ENCODE results near the gene CA12. TPM values are rescaled to one million over a fixed set of nuclear protein-coding genes. Genes with fewer than 3 reads are reported as not detected.
A peak's percentile ranks its signal among the peaks of the same experiment; 100 is the strongest.

CA12 gene
- polyA plus RNA-seq, 4 donors: 125 to 151 (median 149) TPM

DNA sequence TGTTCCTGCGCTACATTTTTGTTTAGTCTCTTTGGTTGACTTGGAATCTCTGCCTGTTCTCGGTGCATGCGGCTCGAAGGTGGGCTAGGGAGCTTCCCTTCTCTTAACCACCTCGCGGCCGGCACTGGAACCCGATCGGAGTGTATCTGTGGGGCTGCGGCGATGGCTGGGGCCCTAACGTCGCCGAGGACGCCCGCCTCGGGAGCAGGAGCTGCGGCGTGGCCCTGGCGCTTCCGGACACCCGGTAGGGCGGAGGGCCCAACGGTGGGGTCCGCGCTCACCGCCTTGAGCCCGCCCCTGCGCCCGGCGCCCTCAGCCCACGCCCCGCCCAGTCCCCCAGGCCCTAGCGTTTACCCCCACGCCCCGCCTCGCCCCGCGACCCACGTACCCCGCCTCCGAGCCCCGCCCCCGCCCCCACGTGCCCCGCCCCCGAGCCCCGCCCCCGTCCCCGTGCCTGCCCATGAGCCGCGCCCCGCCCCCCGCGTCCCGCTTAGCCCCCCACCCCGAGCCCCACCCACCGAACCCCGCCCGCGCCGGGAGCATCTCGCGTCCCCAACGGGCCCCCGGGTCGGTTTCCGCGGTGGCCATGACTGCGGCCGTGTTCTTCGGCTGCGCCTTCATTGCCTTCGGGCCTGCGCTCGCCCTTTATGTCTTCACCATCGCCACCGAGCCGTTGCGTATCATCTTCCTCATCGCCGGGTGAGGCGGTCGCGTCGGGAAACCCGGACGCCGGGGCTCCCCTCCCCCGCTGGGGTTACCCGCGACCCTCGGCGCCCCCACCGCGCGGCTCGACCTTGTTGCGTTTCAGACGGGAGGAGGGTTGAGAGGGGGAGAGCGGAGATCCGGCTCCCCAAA lies 104.4 kb downstream of the CA12 start, which contains the start of gene APH1B:
APH1B (plus strand) TSS at position 568 of the 855 bp plus-strand sequence; CDS start at position 587, 19 bp downstream.
- peak in 2 of 4 donors; percentile 44 to 61 for DNase-seq (ENCODE audit: low read depth in 4 of 4, low spot score in 3 of 4)

DNA sequence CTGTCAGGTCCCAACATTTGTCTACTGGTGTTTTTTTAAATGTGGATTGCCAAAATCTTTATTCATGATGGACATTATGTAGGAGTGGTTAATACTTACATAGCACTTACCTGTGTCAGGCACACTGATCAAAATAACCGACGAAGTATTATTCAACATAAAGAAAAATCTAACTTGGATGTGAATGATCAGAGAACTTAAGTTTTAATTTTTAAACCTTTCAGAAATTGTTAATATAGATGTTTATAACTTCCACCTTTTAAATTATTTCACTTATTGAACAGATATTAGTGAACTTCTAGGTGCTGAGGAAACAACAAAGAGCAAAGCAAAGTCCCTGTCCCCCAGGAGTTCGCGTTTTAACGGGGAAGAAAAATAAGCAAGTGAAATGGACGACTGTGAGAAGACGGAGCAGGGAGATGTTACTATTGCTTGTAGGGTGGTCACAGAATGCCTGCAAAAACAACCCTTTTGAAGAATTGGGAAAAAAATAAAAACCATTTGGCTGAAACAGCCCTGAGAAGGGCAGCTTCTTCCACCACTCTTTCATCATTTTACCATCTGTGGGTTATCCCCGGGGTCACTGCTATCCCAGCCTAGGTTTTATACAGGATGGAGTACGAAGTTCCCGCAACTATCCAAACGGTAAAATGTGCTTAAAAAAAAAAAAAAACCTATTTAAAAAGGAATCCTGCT lies 105.2 kb downstream of the CA12 start:
- DNase-seq (ENCODE audit: low read depth in 4 of 4, low spot score in 3 of 4): no peak

DNA sequence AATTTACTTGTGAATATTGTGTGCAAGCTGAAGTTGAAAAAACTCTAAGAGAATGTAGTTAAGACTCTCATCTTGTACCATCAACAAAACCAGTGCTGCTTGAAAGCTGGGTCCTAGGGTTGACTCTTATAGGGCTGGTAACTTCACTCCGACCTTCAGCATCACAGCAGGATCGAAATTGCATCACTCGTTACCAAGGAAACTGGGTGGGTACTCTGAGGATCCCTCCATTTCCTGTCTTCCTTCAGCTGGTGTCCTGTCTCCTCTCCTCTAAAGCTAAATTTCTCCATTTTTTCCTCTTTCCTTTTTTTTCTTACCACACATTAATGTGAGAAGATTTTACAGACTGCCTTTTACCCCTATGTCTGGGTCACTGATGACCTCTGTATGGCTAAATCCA lies 107.2 kb downstream of the CA12 start:
- DNase-seq (ENCODE audit: low read depth in 4 of 4, low spot score in 3 of 4): no peak

Other genes starting within 250 kb of the CA12 start
- gene RPS27L, start 224.4 kb downstream of the CA12 start, polyA plus RNA-seq (ENCODE audit: insufficient read length in 4 of 4): 100 to 1,000 TPM; 106 to 111 (median 107) TPM
- 10 to 100 TPM; 27.9 to 35.8 (median 34.6) TPM for gene RAB8B, start 192.2 kb downstream of the CA12 start, polyA plus RNA-seq (ENCODE audit: insufficient read length in 4 of 4)
- gene APH1B, start 104.2 kb downstream of the CA12 start, polyA plus RNA-seq (ENCODE audit: insufficient read length in 4 of 4): 10 to 100 TPM; 16.5 to 20.7 (median 19.4) TPM
- gene USP3, start 122.7 kb upstream of the CA12 start, polyA plus RNA-seq (ENCODE audit: insufficient read length in 4 of 4): 10 to 100 TPM; 34.8 to 49.7 (median 38.0) TPM
- 1 to 10 TPM; 1.7 to 2.1 (median 1.8) TPM for gene FBXL22, start 215.5 kb upstream of the CA12 start, polyA plus RNA-seq (ENCODE audit: insufficient read length in 4 of 4)